GM12878 (cell line): ENCODE measurements around the gene CFAP97. TPM values are rescaled to one million over a fixed set of nuclear protein-coding genes. Genes with fewer than 3 reads are reported as not detected.

Source experiments
- ATAC-seq: fragments of 200-7000 bp; cut with Tn5 transposase; 3 replicates; pipeline ENCODE4 v1.9.1; 2020; ENCODE audit warnings: mild to moderate bottlenecking, moderate library complexity
- BruUV-seq: library from RNA; stranded (reverse); fragments of 400-500 nt; replicated peaks from 2 replicates; lab custom pipeline; 2021; lab: Mats Ljungman, UMichigan
- CTCF ChIA-PET: fragments of 300-600 bp; sonication (Branson Sonifier 250); formaldehyde crosslinking; extraction: SDS; loops from one replicate; lab custom pipeline; 2021; ENCODE audit warnings: inconsistent platforms; lab: Yijun Ruan, JAX
- POLR2A ChIA-PET: fragments of 350-600 bp; formaldehyde crosslinking; extraction: SDS; loops from one replicate; lab custom pipeline; 2021; ENCODE audit warnings: inconsistent platforms; lab: Charles Lee
- RAD21 ChIA-PET: fragments of 300-600 bp; sonication (Branson Sonifier 250); formaldehyde crosslinking; loops from one replicate; lab custom pipeline; 2023; ENCODE audit warnings: antibody characterized with exemption; ENCODE audit not compliant: unreplicated experiment; lab: Charles Lee
- SMC1A ChIA-PET: fragments of 300-600 bp; sonication (Branson Sonifier 250); formaldehyde crosslinking; loops from one replicate; lab custom pipeline; 2023; ENCODE audit not compliant: unreplicated experiment, uncharacterized antibody; lab: Charles Lee
- DNase-seq: peaks from one replicate; pipeline ENCODE4 v3.0.0-alpha.2; 2011; ENCODE audit warnings: low read depth, low spot score
- FAIRE-seq: peaks from 3 replicates; lab custom pipeline; 2011; peaks lifted over from hg19 to GRCh38; lab: Jason Lieb, UNC
- H2AFZ ChIP-seq: 2 replicates; pipeline ENCODE4 v1.6.0; 2011; ENCODE audit warnings: low read depth, low read length, control low read depth; ENCODE audit not compliant: control insufficient read depth
- H3K27ac ChIP-seq: 2 replicates; pipeline ENCODE4 v1.5.1; 2011; ENCODE audit warnings: control low read depth; ENCODE audit not compliant: control insufficient read depth, insufficient read depth
- H3K27me3 ChIP-seq, 2 experiments: replicated peaks in 1 of 2; 2 replicates each; pipeline versions ENCODE4 v1.6.0 to v1.6.1; 2011; ENCODE audit warnings: low read length in 1 of 2; ENCODE audit not compliant: control insufficient read depth in 2 of 2, insufficient read depth in 2 of 2
- H3K36me3 ChIP-seq, 2 experiments: 2 replicates each; pipeline ENCODE4 v1.5.1; 2011; ENCODE audit warnings: low read length in 1 of 2; ENCODE audit not compliant: control insufficient read depth in 2 of 2, insufficient read depth in 2 of 2
- H3K4me1 ChIP-seq: 2 replicates; pipeline ENCODE4 v1.6.1; 2011; ENCODE audit warnings: mild to moderate bottlenecking, low read length, moderate library complexity, mixed read lengths; ENCODE audit not compliant: control insufficient read depth, insufficient read depth
- H3K4me2 ChIP-seq: 2 replicates; pipeline ENCODE4 v1.6.0; 2011; ENCODE audit warnings: control low read depth; ENCODE audit not compliant: control insufficient read depth, insufficient read depth
- H3K4me3 ChIP-seq: fragments of 200-600 bp; sonication (generic); 2 replicates; pipeline ENCODE4 v1.5.1; 2016
- H3K79me2 ChIP-seq: 2 replicates; pipeline ENCODE4 v1.6.0; 2011; ENCODE audit warnings: low read length; ENCODE audit not compliant: control insufficient read depth, insufficient read depth
- H3K9ac ChIP-seq: 2 replicates; pipeline ENCODE4 v1.8.0; 2011; ENCODE audit warnings: low read length, control low read depth, mixed read lengths; ENCODE audit not compliant: control insufficient read depth, insufficient read depth
- H3K9me3 ChIP-seq: replicated peaks from 3 replicates; pipeline ENCODE4 v1.5.1; 2011; ENCODE audit warnings: mild to moderate bottlenecking, low read length; ENCODE audit not compliant: control insufficient read depth, insufficient read depth
- H4K20me1 ChIP-seq: 2 replicates; pipeline ENCODE4 v1.6.0; 2011; ENCODE audit not compliant: control insufficient read depth, insufficient read depth
- BHLHE40 ChIP-seq, 2 experiments: fragments of 450-650 bp in 1 of 2; IDR thresholded peaks; 2 replicates each; pipeline ENCODE4 v1.6.1; 2011 to 2017; ENCODE audit warnings: low read depth in 2 of 2, borderline replicate concordance in 1 of 2, improper control_type of control experiment in 1 of 2, low read length in 1 of 2, mild to moderate bottlenecking in 1 of 2
- CBX3 ChIP-seq: fragments of 200-600 bp; sonication (generic); IDR thresholded peaks from 2 replicates; pipeline ENCODE4 v1.6.1; 2016; ENCODE audit warnings: low read depth, borderline replicate concordance
- GABPA ChIP-seq: IDR thresholded peaks from 2 replicates; pipeline ENCODE4 v1.6.1; 2014; ENCODE audit warnings: antibody characterized with exemption, low read depth, mild to moderate bottlenecking, inconsistent platforms
- HDAC6 ChIP-seq: fragments of 200-600 bp; sonication (generic); IDR thresholded peaks from one replicate; pipeline ENCODE4 v1.8.0; 2017; ENCODE audit warnings: antibody characterized with exemption; ENCODE audit not compliant: unreplicated experiment
- JUNB ChIP-seq: IDR thresholded peaks from 2 replicates; pipeline ENCODE4 v1.6.1; 2016; ENCODE audit warnings: antibody characterized with exemption, mild to moderate bottlenecking
- MEF2A ChIP-seq: IDR thresholded peaks from 2 replicates; pipeline ENCODE4 v1.6.1; 2011; ENCODE audit warnings: low read depth, mild to moderate bottlenecking, low read length, moderate library complexity; ENCODE audit not compliant: insufficient read depth
- NFIC ChIP-seq: IDR thresholded peaks from 2 replicates; pipeline ENCODE4 v1.6.1; 2012; ENCODE audit warnings: low read depth, mild to moderate bottlenecking, inconsistent platforms, low read length, moderate library complexity
- RB1 ChIP-seq: fragments of 450-650 bp; formaldehyde crosslinking; IDR thresholded peaks from 2 replicates; pipeline ENCODE4 v1.6.1; 2017; ENCODE audit warnings: mild to moderate bottlenecking, borderline replicate concordance
- RBBP5 ChIP-seq: fragments of 200-600 bp; sonication (generic); conservative IDR thresholded peaks from 2 replicates; pipeline ENCODE4 v1.6.1; 2016
- SMC3 ChIP-seq: IDR thresholded peaks from 2 replicates; pipeline ENCODE4 v1.6.1; 2011; ENCODE audit warnings: low read length, improper control_type of control experiment, borderline replicate concordance
- USF2 ChIP-seq: IDR thresholded peaks from 2 replicates; pipeline ENCODE4 v1.6.1; 2011; ENCODE audit warnings: low read depth, low read length, improper control_type of control experiment, borderline replicate concordance
- ZNF592 ChIP-seq: fragments of 450-650 bp; IDR thresholded peaks from 2 replicates; pipeline ENCODE4 v1.6.1; 2017; ENCODE audit warnings: mild to moderate bottlenecking, moderate library complexity
- ZSCAN29 ChIP-seq: fragments of 450-650 bp; IDR thresholded peaks from 2 replicates; pipeline ENCODE4 v1.6.1; 2017; ENCODE audit warnings: mild to moderate bottlenecking, moderate library complexity
- WGBS: methylation state at CpG from one replicate; pipeline ENCODE4 v1.1.6; 2016; ENCODE audit warnings: low lambda C conversion rate; ENCODE audit not compliant: insufficient replicate concordance, insufficient coverage; ENCODE audit errors: missing lambda C conversion rate; 5-methylcytosine and 5-hydroxymethylcytosine counted together
- in situ Hi-C: fragments of 300-500 bp; cut with MboI; formaldehyde crosslinking; loops from 9 replicates; pipeline ENCODE4 v1.14.3; 2018; ENCODE audit warnings: mixed read lengths
- intact Hi-C: fragments of 100-400 bp; cut with micrococcal nuclease; formaldehyde crosslinking; loops from one replicate; pipeline ENCODE4 v1.14.2; 2022; ENCODE audit not compliant: unreplicated experiment
- polyA plus RNA-seq, 11 experiments: library from polyadenylated mRNA; depleted of rRNA in 4 of 11; unstranded in 6 of 11; stranded (reverse) in 5 of 11; fragments of >200 nt; fragmentation: Nextera tagmentation in 4 of 11; fragmentation: Illumina TruSeq in 1 of 11; extraction: Ambion mirVana in 4 of 11; extraction: Trizol in 1 of 11; gene quantifications; 1 replicate in 1 of 11; 2 replicates in 10 of 11; pipeline versions ENCODE4 v1.2.1 to v1.2.3, GENCODE V29; 2011 to 2016; ENCODE audit warnings: inconsistent platforms in 2 of 11, missing spikeins in 2 of 11, low read depth in 1 of 11
- total RNA-seq, 4 experiments: library from RNA; depleted of rRNA in 3 of 4; stranded (reverse); fragments of >200 nt in 3 of 4; fragmentation: Illumina TruSeq in 1 of 4; extraction: Trizol in 1 of 4; gene quantifications; 2 replicates each; pipeline versions ENCODE4 v1.2.1 to v1.2.3, GENCODE V29; 2013 to 2021
- TF ChIP-seq, protein P1 (sequence below): fragments of 150-350 bp; IDR thresholded peaks from 2 replicates; pipeline ENCODE4 v1.6.1; 2014; ENCODE audit warnings: mild to moderate bottlenecking, low read depth, low read length
- TF ChIP-seq, protein P2 (sequence below): IDR thresholded peaks from 2 replicates; pipeline ENCODE4 v1.6.1; 2011; ENCODE audit warnings: low read depth, mild to moderate bottlenecking, low read length, moderate library complexity, borderline replicate concordance; ENCODE audit errors: extremely low read depth
- TF ChIP-seq, protein P3 (sequence below): fragments of 450-650 bp; IDR thresholded peaks from 2 replicates; pipeline ENCODE4 v1.6.1; 2016; ENCODE audit warnings: mild to moderate bottlenecking

CFAP97 gene
- total and polyA plus RNA-seq, 10 of the 15 experiments (the other 5 are each of a cell fraction or from before 2014, with no cell fraction given) = 26.4 to 62.7 (median 48.0) TPM

GRCh38 chr4:185196437-185196836 lies 7.4 kb downstream of the CFAP97 start:
- FAIRE-seq (no peak), DNase-seq (no peak), ATAC-seq (no peak)
- Histone ChIP-seq H3K79me2 (peaks cover 42% of the 10 kb centered on the region), H3K4me2 (no peak overlapping the region), H3K9ac (no peak overlapping the region), H3K4me3 (no peak overlapping the region), H4K20me1 (no peaks in the 10 kb centered on the region), H3K4me1 (peaks cover 5% of the 10 kb centered on the region; the same call in 1 of the 2 replicates), H3K9me3 (no peaks in the 10 kb centered on the region), H3K27ac (no peak overlapping the region), H2AFZ (no peak overlapping the region), H3K36me3 (no peaks in the 10 kb centered on the region), H3K27me3 (no peaks in the 10 kb centered on the region)
- 95% methylated on average over 2 of the region's 2 CpGs for WGBS
- in situ Hi-C loops (no loop called here), intact Hi-C loops (no loop called here)
- ChIA-PET SMC1A (interaction anchor here (0.6 to 1.7 kb wide), 4 partner anchors 11 to 144 kb away, joined by 3 to 13 read pairs (median 3); no protein-coding TSS in a partner anchor), RAD21 (interaction anchor here (0.7 to 2.6 kb wide), 4 partner anchors 12 to 110 kb away, joined by 3 to 10 read pairs (median 3); no protein-coding TSS in a partner anchor), POLR2A (interaction anchor here (0.6 to 2.3 kb wide), 3 partner anchors 10 to 90 kb away, joined by 5 to 12 read pairs (median 9); partner anchors contain the start of gene SNX25), CTCF (interaction anchor here (0.6 to 4.3 kb wide), 5 partner anchors 11 to 103 kb away, joined by 3 to 21 read pairs (median 3); no protein-coding TSS in a partner anchor)
- BruUV-seq = no TSS peak
- TF ChIP-seq SMC3 = no peak
- TF ChIP-seq HDAC6 = no peak
- no peak for TF ChIP-seq NFIC
- TF ChIP-seq ZSCAN29 = no peak
- no peak for TF ChIP-seq GABPA
- no peak for TF ChIP-seq RBBP5
- no peak for TF ChIP-seq BHLHE40 (IDR thresholded peaks at IDR 0.05; ENCODE audit: borderline replicate concordance in 1 of 2, low read depth in 2 of 2, low read length in 1 of 2)
- TF ChIP-seq USF2 = no peak
- TF ChIP-seq, protein P1, sequence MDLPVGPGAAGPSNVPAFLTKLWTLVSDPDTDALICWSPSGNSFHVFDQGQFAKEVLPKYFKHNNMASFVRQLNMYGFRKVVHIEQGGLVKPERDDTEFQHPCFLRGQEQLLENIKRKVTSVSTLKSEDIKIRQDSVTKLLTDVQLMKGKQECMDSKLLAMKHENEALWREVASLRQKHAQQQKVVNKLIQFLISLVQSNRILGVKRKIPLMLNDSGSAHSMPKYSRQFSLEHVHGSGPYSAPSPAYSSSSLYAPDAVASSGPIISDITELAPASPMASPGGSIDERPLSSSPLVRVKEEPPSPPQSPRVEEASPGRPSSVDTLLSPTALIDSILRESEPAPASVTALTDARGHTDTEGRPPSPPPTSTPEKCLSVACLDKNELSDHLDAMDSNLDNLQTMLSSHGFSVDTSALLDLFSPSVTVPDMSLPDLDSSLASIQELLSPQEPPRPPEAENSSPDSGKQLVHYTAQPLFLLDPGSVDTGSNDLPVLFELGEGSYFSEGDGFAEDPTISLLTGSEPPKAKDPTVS = no peak
- no peak for TF ChIP-seq JUNB
- TF ChIP-seq, protein P2, sequence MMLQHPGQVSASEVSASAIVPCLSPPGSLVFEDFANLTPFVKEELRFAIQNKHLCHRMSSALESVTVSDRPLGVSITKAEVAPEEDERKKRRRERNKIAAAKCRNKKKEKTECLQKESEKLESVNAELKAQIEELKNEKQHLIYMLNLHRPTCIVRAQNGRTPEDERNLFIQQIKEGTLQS = no peak
- TF ChIP-seq RB1 = no peak
- no peak for TF ChIP-seq MEF2A
- no peak for TF ChIP-seq ZNF592
- TF ChIP-seq CBX3 = no peak
- TF ChIP-seq, protein P3, sequence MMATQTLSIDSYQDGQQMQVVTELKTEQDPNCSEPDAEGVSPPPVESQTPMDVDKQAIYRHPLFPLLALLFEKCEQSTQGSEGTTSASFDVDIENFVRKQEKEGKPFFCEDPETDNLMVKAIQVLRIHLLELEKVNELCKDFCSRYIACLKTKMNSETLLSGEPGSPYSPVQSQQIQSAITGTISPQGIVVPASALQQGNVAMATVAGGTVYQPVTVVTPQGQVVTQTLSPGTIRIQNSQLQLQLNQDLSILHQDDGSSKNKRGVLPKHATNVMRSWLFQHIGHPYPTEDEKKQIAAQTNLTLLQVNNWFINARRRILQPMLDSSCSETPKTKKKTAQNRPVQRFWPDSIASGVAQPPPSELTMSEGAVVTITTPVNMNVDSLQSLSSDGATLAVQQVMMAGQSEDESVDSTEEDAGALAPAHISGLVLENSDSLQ = no peak
